ENCODE data around the gene MCUR1.
A peak's percentile ranks its signal among the peaks of the same experiment; 100 is the strongest.
"Not testable (repeated sequence)": the region's sequence is repeated elsewhere in the genome, so short reads cannot be mapped to it uniquely, and the experiment has no call there.

MCUR1 gene

DNA sequence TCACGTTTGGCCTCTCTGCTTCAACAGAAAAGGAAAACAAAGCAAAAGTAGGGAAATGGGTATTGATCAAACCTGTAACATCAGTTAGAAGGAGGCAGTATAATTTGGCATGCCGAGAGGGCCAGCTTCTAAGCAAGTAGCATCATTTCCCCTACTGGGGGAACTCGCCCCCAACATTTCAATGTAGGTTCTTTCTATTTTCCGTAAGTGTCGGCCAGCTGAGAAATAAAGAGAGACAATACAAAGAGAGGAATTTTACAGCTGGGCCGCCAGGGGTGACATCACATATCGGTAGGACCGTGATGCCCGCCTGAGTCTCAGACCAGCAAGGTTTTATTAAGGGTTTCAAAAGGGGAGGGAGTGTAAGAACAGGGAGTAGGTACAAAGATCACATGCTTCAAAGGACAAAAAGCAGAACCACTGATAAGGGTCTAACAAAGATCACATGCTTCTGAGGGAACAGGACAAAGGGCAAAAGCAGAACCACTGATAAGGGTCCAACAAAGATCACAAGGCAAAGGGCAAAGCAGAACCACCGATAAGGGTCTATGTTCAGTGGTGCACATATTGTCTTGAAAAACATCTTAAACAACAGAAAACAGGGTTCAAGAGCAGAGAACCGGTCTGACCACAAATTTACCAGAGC lies 14.4 kb upstream of the MCUR1 start:
- not testable (repeated sequence) for DNase-seq

GRCh38 chr6:13827032-13827431 lies 12.7 kb upstream of the MCUR1 start:
- DNase-seq, result no peak

DNA sequence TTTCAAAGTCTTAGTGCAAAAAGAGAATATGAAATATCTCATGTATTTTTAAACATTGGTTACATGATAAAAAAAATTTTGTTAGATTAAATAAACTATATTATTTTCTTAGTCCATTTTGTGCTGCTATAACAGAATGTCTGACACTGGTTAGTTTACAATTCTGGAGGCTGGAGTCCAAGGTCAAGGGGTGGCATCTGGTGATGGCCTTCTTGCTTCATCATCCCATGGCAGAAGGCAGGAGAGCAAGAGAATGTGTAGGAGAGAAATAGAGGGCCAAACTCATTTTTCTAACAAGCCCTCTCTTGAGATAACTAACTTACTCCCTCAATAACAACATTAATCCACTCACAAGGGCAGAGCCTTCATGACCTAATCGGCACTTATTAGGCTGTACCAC lies 11.5 kb upstream of the MCUR1 start:
- DNase-seq, result no peak

DNA sequence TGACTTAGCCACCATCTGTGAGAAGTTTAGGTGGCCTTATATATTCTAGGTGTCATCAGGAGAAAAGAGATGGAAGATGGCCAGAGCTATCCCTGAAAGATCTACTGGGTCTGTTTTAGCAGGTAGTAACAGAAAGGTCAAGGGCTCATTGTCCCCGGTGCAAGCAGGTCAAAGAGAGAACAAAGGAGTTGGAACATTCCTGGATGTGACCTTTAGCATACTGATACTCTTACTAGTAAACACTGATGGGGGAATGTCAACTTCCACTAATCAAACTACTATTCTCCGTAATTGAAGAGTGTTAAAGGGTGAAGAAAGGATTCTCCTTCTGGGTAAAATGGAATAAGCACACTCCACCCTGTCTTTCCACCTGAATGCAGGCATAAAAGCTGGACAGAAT lies 4.0 kb upstream of the MCUR1 start:
- DNase-seq, result no peak

DNA sequence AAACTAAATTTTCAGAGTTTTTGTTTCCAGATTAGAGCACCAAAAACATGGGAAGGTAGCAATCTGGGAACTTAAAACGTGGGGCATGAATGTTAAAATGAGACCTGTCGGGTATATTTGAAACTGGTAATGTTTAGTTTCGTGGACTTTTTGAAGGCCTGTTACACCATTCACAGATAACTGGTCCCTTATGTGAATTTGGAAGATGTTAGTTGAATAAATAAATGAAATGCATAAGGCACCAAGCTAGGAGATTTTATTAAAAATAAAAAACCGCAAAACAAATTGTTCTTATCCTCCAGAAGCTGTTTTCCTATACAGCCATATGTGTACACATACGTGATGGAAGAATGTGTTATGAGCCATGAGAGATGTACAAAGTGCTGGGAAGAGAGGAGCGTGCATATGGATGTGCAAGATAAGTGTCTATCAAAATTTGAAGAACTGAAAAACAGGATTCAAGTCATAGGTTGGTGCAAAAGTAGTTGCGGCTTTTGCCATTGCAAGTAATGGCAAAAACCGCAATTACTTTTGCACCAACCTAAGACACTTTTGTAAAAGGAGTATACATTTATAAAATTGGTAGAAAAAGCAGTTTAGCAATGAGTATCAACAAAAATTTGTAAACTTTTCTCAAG lies 700 bp upstream of the MCUR1 start:
- DNase-seq, result no peak

DNA sequence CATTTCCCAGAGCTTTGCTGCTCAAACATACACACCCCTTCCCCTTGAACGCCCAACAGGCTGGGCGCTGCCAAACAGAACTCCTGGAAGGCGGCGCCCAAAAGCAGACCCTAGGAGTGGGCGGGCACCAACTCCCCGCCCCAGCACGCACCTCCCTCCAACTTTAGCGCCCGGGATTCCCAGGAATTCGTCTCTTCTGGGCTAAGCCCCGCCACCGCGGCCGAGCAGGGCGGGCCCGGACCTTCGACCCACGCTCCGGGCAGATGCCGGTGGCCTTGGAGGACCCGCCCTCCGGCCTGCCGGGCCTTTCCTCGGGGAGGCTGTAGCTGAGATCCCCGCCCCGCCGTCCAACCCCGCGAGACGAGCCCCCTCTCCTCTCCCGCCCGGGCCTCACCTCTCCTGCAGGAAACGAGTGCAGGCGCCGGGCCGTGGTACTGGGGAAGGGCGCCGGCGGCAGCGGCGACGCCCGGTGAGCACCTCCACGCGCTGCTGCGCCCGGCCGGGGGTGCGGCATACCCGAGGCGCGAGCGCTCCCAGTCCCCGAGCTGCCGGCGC lies 659 bp downstream of the MCUR1 start:
- peak in 1 of 2 donors; percentile 12 for DNase-seq

GRCh38 chr6:13813026-13813425 lies 1.3 kb downstream of the MCUR1 start:
- DNase-seq, result no peak

- no peak for DNase-seq
Measured at GRCh38 chr6:13812359-13812642, 2.1 kb downstream of the MCUR1 start.

DNA sequence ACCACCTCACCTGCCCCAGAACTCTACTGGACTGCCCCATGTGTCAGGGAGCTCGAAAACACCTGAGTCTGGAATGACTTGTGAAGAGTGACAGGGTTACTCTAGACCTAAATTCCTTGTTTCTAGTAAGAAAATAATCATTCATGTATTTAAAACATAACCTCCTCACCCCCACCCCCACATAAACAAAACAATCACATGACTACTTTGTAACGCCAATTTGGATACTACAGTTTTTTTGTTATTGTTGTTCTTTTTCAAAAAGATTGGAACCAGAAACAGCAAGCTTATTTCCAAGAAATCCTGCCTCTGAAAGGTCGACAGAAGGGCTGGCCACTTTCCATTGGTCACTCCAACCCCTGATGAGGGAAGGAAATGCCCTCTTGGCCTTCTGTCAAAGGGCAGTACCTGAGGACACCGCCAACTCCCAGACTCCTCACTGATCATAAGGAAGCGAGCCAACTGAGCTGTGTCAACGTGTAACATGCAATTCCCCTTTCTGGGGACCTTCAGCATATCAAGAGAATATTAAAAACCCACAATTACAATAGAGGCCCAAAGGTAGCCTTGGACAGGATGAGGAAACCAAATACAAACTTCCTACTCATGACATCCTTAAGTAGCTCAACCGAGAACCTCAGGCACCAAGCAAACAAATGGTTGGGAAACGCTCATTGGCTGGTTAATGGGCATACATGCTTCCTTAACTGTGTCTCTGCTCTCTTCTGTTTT lies 2.6 kb downstream of the MCUR1 start:
- DNase-seq, result no peak

DNA sequence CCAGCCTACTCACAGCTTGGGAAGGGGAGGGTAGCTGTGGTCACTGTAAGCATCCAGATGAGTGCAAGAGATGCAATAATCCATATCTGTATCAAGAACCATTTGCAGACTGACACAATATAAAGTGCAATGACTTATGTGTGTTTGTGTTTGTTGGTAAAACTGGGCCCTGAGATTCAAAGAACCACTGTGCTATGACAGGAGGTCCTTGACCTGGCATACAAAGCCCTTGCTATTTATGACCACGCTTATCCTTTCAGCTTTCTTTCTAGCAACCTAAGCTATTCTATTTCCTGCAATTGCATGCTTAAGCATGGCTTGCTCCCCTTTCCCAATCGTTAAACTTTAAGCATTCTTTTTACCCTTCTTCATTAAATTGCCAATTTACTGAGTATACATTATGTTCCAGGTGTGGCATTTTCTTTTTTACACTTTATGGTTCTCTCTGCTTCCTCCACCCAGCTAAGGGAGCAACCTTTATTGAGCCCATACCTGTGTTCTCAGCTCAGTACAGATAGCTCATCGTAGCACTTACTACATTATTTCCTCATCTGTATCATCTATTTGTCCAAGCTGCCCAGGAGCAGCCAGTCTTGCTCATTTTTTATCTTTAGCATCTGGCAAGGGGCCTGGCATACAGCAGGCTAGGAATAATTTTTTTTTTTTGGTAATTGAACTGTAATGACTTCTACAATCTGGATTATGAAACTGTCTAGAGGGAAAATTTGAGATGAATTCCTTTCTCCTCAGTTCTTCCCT lies 3.5 kb downstream of the MCUR1 start:
- no peak for DNase-seq

GRCh38 chr6:13808801-13809200 lies 5.6 kb downstream of the MCUR1 start:
- DNase-seq, result no peak

GRCh38 chr6:13807696-13808095 lies 6.7 kb downstream of the MCUR1 start:
- no peak for DNase-seq

DNA sequence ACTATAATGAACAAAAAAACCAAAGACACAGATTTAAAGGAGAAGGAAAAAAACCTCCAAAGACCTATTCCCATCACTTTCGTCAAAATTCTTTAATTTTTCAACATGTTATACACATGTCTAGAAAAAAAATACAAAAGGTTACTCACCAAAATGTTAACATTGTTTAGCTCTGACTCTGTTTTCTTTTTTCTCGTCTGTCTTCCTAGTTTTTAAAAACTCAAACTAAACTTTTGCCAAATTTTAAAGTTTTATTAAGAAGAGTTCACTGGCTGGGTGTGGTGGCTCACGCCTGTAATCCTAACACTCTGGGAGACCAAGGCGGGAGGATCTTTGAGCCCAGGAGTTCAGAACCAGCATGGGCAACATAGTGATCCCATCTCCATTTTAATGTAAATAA lies 10.8 kb downstream of the MCUR1 start:
- DNase-seq, result no peak

- DNase-seq, result no peak
Measured at GRCh38 chr6:13800615-13801014, 13.7 kb downstream of the MCUR1 start.

DNA sequence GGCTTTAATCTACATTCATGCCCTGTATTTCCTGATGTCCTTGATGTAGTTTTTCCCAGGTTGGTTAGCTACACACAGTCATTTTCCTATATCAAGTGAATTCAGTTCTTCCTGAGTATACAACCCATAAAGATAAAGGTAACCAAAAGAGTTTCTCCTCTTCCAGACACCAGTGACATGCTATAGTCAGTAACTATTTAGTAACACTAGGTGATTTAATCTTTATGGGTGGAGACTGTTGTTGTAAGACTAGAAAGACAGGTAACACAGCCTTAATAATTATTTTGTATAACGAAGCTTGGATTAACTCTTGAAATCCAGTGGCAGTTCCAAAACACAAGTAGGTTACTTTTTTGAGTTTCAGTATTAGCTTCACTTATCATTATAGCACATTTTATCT lies 17.6 kb downstream of the MCUR1 start:
- DNase-seq, result no peak

DNA sequence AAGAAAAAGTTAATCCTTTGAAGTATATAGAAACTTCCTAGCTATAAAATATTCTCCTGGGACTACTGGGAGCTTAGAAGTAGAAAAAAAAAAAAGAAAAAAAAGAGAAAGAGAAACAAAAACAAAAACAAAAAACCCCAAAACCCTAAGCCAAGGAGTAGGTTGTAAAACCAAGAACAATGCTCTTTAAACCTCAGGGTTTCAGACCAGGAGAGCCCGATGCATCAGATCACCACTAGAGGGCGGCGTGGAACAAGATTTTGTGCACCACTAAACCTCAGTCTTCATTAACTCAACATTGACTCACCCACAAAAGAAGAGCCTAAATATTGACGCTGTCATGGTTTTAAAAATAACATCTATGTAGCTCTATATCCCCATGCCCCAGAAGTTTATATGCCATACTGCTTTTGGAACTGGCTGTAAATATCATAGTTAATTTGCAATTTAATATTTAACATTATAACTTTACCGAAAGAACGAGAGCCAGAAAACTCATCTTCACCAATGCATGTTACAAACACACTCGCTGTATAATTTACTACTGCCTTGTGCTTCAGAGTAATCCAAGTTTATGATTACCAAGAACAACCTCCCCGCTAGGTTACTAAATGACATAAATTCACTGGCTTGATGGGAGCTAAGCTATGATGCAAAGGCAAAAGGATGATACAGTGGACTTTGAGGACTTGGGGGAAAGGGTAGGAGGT lies 19.2 kb downstream of the MCUR1 start:
- DNase-seq, result peak; percentile 79 to 83

GRCh38 chr6:13794184-13794583 lies 20.2 kb downstream of the MCUR1 start:
- no peak for DNase-seq

DNA sequence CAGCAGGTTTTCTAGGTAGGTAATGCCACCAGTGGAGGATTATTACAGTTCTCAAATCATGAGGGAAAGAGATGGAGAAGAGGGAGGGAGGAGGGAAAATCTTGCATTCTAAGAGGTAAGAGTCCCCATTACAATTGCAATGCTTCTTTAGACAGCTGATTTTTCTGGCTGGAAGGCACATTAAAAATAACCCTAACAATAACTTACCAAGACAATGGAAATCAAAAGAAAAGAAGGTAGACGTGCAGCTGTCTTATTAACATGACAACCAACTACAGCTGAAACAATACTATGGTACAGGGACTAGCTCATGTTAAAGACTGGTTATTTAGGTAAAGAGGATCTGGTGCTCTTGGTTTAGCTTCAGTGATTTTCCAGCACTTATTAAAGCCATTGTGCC lies 24.6 kb downstream of the MCUR1 start:
- DNase-seq, result no peak

DNA sequence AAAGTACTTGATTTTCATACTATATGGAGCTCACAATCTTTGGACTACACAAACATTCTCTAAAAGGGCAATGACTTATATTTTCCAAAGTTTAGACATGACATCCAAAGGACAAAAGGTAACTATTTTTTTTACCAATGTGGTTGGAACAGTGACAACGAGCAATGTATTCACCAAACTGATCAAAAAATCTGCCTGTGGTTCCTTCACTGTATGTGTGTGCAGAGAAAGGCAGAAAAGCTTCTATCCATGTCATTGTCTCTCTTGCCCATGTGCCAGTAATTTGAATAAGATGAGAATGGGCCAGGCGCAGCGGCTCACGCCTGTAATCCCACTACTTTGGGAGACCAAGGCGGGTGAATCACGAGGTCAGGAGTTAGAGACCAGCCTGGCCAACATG lies 25.5 kb downstream of the MCUR1 start:
- no peak for DNase-seq

DNA sequence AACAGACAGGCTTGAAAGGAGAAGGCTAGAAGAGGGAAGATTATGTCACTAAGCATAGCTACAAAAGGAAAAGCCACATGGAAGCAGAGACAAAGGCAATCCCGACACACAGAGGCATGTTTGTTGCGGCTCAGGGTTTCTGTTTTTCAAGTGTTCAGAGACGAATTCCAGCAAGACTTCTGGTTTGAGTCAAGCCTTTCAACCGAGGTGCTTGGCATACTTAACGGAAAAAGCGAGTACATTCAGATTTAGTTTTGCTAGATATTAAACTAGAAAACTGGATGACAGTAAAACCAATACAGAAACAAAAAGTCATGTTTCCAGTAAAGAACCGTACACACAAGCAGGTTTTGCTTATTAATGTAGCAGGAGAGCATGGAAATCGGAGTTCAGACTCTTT lies 27.2 kb downstream of the MCUR1 start:
- DNase-seq, result no peak

DNA sequence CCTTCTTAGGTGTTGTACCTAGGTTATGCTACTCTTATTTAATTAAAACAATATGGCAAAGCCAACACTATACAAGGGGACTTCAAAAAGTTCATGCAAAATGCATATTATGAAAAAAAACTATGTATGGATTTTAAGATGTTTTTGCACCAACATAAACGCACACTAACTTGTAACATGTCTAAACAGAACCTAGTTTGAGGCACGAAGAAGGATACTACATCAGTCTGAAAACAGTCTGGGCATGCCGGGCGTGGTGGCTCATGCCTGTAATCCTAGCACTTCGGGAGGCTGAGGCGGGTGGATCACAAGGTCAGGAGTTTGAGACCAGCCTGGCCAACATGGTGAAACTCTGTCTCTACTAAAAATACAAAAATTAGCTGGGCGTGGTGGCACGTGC lies 34.2 kb downstream of the MCUR1 start:
- DNase-seq, result not testable (repeated sequence)

DNA sequence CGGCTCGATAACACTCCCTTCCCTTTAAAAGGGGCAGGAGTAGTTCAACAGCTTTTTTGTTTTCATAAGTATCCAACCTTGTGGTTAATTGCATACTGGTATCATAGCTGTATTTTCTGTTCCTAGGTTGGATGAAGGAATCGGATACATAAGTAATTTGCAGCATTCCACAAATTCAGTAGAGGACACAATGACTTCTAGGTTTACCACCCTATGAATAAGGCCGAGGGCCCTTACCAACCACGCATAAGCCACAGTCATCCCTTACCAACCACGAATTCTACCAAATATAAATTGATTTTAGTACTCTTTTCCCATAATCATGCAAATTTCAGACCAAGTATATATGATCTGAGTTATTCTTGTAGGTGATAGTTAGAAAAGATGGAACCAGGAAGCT lies 36.3 kb downstream of the MCUR1 start:
- no peak for DNase-seq

- no peak for DNase-seq
Measured at GRCh38 chr6:13776602-13777001, 37.8 kb downstream of the MCUR1 start.
